ENCODE results near the gene B3GNT3. TPM values are rescaled to one million over a fixed set of nuclear protein-coding genes. Genes with fewer than 3 reads are reported as not detected.
A peak's percentile ranks its signal among the peaks of the same experiment; 100 is the strongest.

The B3GNT3 gene, protein sequence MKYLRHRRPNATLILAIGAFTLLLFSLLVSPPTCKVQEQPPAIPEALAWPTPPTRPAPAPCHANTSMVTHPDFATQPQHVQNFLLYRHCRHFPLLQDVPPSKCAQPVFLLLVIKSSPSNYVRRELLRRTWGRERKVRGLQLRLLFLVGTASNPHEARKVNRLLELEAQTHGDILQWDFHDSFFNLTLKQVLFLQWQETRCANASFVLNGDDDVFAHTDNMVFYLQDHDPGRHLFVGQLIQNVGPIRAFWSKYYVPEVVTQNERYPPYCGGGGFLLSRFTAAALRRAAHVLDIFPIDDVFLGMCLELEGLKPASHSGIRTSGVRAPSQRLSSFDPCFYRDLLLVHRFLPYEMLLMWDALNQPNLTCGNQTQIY
- total RNA-seq (2014; rRNA removed; shearing (Covaris generic)), result not detected in 2 replicates

DNA sequence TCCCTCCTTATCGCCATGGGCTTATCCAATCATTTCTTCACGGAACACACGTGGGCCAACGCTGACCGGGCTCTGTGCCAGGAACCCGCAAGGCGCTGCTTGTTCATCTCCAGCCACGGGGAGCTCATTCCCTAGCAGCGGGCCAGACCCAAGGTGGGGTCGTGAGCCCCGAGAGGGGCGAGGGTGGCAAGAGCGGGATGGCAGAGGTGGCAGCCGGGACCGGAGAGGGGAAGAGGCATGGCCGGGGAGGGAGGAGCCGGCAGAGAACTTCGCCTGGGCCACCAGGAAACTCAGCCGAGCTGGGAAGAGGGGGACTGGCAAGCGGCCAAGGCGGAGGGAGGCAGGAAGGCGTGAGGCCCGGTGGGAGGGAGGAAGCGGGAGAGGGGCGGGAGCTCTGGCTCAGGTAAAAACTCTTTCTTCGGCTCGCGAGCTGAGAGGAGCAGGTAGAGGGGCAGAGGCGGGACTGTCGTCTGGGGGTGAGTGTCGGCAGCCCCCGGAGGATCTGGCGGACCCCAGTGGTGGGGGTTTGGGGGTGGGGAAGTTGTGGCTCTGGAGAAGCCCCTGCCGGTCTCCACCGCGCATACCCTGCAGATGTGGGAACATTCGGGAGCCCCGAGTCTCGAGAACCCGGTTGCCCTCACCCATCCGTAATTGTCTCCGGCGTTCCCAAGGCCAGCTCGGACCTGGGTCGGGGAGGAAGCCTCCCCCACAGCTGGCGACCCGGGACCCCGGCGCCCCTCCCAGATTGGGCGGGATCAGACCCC lies at the start of gene B3GNT3:
Gene B3GNT3, plus strand, starts transcription at position 408 of the 764 bp plus-strand sequence. CDS start 12,670 bp downstream, outside the sequence.
- no peak for DNase-seq (ENCODE audit: low spot score)

DNA sequence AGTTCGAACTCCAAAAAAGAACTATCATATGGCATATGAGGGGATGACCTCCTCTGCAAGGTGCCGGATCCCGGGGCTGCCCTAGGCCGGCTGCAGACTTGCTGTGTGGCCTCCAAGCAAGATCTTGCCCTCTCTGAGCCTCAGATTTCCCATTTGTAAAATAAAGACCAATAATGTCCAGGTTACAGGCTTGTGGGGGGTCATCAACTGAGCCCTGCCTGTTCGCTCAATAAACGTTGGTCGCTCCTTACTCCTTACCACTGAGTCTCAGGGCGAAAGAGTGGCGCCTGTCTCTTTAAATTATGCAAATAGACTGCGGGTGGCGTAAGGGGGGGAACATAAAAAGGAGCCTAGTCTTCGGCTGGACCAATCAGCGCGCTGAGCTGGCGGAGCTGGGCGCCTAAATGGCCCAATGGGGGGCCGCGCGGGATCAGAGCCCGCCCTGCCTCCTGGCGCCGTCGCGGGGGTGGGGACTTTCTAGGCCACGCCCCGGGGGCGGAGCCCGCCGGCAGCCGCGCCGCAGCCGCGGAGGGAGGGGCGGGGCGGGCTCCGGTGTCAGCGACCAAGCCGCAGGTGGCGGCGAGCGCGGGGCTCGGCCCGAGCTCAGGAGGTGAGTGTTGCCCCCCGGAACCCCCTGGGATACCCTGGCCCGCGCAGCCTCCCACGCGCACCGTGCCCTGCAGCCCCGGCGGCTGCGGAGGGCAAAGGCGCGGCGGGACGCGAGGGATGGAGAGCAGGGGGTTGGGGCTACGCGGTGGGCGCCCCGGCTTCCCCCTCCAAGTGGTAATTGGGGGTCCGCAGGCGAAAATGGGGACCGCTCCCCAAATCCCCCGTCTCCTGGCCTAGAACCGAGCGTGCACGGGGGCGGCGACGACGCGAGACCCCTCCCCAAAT lies 47.5 kb upstream of the B3GNT3 start:
- DNase-seq (ENCODE audit: low spot score), result peak; percentile 94

DNA sequence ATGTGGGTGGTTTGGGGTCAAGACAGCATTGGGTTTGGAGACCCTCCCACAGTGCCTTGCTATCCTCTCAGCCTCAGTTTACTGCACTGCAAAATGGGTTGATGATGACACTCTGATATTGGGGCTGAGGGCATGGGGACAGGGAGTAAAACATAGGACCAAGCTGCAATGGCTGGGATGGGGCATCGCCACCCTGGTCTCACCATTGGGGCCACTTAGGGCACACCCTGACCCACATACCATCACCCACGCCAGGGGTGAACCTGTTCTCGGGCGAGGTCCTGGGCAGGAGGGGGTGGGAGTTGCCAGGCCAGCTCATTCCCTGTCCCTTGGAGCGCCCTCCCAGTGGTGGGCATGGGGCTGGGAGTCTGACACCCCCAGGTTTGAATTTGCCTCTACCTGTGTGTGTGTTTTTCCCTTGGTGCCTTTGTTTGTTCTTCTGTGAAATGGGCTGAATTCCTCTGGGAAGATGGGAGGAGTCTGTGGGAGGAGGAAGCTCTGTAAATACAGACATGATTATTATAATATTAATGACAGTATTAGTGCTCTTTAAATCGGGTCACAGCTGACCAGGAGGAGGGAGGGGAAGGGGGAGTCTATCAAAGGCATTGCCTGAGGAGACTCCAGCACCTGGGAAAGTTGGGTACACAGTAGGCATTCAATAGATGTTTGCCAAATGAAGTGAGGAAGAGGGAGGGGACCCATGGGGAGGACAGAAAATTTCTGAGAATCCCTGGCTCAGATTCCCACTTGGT lies 45.9 kb upstream of the B3GNT3 start:
- DNase-seq (ENCODE audit: low spot score), result no peak

- no peak for DNase-seq (ENCODE audit: low spot score)
Observed at GRCh38 chr19:17749912-17750317, 45.0 kb upstream of the B3GNT3 start.

GRCh38 chr19:17751103-17751911 lies 43.6 kb upstream of the B3GNT3 start, which contains the start of gene FCHO1:
Gene FCHO1, plus strand, starts transcription at chr19:17751477. Its CDS starts 3,688 bp downstream, at chr19:17755165.
- DNase-seq (ENCODE audit: low spot score), result no peak

GRCh38 chr19:17751912-17752273 lies 43.0 kb upstream of the B3GNT3 start:
- no peak for DNase-seq (ENCODE audit: low spot score)

GRCh38 chr19:17752865-17753639 lies 41.9 kb upstream of the B3GNT3 start:
- no peak for DNase-seq (ENCODE audit: low spot score)

- DNase-seq (ENCODE audit: low spot score), result no peak
Observed at GRCh38 chr19:17753976-17754375, 41.0 kb upstream of the B3GNT3 start.

DNA sequence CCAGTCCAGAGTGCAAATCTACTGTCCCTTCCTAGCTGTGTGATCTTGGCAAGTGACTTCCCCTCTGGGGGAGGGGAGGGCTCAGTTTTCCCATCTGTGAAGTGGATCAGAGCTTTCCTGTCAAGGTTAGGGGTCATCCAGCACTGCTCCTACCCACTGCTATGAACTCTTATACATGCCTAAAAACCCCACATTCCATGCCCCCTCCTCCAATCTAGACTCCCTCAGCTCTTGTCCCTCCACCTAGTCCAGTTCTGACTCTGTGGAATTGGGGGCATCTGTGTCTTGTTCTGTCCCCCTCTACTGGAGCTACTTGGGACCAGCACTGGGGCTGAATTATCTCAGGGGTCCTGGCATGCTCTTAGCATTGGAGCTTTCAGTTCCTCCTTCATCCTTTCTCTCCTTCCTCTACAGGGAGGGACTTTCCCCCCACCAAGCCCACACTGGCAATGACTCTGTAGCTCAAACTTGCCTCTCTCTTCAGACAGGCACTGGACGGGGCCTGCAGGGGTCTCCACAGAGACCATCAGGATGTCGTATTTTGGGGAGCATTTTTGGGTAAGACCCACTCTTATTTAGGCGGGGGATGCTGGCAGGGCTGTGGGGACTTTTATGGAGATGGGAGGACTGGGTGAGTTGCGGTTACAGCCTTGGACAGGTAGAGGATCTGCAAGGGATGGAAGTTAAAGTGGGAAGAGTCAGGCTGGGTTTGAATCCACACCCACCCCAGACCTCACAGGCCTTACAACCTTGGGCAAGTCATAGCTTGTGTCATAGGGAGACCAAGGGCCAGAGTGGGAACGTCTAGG lies 40.1 kb upstream of the B3GNT3 start:
- DNase-seq (ENCODE audit: low spot score), result no peak

DNA sequence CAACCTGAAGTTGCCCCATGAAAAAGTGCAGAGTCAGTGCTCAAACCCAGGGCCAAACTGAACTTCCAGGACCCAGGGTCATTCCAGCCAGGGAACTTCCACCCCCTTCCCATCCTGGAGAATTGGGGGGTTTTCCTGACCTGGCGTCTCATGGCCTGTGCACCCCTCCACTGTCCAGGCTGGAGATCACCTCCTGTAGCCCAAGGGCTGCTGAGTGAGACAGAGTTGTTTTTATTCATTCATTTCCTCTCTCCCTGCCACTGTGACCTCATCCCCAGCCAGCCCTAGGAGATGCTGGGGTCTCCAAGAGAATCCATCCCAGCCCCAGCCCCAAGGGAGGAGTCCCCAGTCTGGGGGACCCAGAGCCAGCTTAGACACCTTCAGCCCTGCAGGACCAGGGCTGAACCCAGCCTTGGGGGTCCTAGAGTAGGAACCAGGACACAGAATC lies 39.5 kb upstream of the B3GNT3 start:
- no peak for DNase-seq (ENCODE audit: low spot score)

DNA sequence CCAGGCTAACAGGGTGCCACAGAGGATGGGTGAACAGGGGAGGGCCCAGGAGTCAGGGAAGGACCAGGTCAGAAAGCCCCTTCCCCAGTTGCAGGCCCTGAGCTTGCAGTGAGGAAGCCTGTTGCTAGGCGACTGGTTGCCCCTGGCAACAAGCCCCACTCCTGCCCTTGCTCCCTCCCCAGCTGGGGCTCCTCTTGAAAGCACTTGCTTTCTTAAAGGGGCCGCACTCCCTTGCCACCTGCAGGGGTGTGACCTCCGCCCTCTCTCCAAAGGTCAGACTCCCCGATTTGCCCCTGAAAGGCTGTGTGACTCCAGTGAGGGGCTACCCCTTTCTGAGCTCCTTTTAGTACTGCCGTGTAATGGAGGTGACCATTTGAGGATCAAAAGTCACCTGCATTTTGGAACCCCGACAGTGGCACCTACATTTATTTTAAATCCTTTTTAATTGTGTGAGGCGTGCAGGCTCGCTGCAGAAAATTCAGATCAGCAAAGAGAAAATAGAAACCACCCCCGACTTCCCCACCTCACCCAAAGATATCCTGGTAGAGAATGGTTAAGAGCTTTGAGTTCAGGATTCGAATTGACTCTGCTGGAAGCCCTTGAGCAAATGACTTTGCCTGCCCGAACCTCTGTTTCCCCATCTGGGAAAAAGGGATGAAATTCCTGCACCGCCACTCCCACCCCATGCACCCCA lies 38.8 kb upstream of the B3GNT3 start:
- DNase-seq (ENCODE audit: low spot score), result peak; percentile 42

- DNase-seq (ENCODE audit: low spot score), result peak; percentile 73
Observed at GRCh38 chr19:17757125-17757524, 37.8 kb upstream of the B3GNT3 start.

DNA sequence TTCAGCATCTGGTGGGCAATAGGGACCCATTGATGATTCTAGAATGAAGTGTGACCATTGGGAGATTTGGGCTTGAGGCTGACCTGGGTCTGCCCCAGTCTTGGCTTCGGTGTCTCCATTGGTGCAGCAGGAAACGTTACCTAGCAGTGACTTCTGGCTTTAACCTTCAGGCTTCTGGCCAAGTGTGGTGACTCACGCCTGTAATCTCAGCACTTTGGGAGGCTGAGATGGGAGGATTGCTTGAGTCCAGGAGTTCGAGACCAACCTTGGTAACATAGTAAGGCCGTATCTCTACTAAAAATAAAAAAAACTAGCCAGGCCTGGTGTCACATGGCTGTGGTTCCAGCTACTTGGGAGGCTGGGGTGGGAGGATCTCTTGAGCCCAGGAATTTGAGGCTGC lies 36.4 kb upstream of the B3GNT3 start:
- DNase-seq (ENCODE audit: low spot score), result no peak

DNA sequence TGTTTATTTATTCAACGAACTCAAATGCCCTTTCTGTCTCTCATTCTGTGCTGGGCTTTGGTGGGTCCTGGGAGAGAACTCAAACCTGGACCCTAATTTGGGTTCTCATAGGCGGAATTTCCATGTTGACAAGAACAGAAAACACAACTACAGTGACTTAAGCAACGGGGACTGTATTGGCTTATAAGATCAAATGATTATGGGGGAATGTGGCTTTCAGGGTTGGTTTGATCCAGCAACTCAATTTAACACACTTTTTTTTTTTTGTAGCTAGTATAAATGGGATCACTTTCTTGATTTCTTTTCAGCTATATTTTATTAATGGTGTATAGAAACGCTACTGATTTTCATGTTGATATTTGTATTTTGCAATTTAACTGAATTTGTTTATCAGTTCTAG lies 33.8 kb upstream of the B3GNT3 start:
- no peak for DNase-seq (ENCODE audit: low spot score)

DNA sequence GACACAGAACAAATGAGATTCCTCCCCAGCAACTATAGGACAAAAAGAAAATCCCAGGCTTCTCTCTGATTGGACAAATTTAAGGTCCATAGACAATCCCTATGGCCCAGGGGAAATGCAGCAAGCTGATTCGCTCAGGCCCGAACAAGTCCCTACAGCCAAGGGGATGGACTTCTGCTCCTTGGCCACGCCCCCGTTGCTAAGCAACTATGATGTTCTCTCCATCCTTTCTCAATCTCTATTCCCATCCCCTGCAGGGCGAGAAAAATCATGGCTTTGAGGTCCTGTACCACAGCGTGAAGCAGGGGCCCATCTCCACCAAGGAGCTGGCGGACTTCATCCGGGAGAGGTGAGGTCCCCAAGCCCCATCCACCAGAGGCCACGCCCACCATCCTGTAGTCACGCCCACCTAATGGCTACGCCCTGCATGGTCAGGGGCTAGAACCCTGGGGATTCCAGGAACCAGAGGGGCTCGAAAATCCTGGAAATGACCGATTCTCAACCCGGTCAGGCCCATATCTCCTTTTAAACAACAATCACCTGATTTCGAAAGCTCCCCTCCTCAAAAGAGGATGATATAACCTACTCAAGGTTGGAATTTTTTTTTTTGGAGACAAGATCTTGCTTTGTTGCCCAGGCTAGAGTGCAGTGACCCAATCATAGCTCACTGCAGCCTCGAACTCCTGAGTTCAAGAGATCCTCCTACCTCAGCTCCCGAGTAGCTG lies 32.3 kb upstream of the B3GNT3 start:
- DNase-seq (ENCODE audit: low spot score), result peak; percentile 80

- DNase-seq (ENCODE audit: low spot score), result no peak
Observed at GRCh38 chr19:17764348-17764747, 30.6 kb upstream of the B3GNT3 start.

GRCh38 chr19:17765069-17765618 lies 29.8 kb upstream of the B3GNT3 start:
- DNase-seq (ENCODE audit: low spot score), result no peak

Data from A172 (cell line).